ENCODE data around the gene LCOR. TPM values are rescaled to one million over a fixed set of nuclear protein-coding genes. Genes with fewer than 3 reads are reported as not detected.

The LCOR gene
- total RNA-seq, 1 donor from 2014 or later = 14.8 TPM

DNA sequence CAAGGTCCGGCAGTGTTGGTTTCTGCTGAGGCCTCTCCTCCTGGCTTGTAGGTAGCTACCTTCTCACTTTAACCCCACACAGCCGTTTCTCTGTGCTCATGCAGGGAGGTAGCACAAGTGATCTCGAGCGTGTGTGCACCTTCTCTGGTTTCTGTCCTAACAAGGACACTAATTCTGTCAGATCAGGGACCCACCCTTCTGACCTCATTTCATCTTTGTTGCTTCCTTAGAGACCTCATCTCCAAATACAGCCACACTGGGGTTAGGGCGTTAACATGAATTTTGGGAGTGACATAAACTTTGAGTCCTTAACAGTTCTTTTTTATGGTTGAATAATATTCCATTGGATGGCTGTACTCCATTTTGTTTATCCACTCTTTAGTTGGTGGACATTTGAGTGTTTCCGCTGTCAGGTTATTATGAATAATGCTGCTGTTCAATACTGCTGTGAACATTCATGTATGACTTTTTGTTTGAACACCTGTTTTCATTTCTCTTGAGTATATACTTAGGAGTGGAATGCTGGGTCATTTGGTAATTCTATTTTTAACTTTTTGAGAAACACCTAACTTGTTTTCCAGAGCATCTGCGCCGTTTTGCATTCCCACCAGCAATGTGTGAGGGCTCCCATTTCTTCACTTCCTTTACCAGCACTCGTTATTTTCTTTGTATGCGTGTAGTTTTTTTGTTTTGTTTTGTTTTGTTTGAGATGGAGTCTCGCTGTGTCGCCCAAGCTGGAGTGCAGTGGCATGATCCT lies 57.5 kb downstream of the LCOR start:
- DNase-seq (ENCODE audit: low read depth, low spot score) = no peak

DNA sequence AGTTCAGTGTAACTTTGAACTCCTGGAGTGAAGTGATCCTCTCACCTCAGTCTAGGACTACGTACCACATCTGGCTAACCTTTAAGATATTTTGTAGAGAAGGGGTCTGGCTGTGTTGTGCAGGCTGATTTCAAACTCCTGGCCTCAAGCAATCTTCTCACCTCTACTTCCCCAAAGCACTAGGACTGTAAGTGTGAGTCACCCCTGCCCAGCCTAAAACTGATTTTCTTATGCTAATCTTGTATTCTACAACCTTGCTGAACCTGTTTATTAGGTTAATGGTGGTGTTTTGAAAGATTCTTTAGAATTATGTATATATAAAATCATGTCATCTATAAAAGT lies 58.0 kb downstream of the LCOR start:
- DNase-seq (ENCODE audit: low read depth, low spot score) = no peak

DNA sequence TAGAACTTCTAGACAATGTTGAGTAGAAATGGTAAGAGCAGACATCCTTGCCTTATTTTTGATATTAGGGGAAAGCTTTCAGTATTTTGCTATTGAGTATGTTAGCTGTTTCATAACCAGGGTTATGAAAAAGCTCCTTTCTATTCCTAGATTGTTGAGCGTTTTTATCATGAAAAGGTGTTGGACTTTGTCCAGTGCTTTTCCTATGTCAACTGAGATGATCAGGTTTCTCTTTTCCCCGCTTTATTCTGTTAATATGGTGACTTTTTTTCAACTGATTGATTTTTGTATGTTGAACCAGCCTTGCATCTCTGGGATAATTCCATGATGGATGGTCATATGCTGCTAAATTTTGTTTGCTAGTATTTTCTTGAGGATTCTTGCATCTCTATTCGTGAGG lies 58.5 kb downstream of the LCOR start:
- DNase-seq (ENCODE audit: low read depth, low spot score) = no peak

DNA sequence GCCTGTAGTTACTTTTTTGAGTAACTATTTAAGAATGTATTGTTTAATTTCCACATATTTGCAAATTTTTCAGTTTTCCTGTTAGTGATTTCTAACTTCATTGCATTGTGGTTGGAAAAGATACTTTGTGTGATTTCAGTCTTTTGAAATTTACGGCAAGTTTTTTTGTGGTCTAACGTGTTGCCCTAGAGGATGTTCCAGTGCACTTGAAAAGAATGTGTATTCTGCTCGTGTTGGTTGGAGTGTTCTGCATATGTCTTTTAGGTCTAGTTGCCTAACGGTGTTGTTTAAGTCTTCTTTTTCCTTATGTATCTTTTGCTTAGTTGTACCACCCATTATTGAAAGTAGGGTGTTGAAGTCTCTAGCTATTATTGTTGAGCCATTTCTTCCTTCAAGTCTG lies 59.7 kb downstream of the LCOR start:
- no peak for DNase-seq (ENCODE audit: low read depth, low spot score)

DNA sequence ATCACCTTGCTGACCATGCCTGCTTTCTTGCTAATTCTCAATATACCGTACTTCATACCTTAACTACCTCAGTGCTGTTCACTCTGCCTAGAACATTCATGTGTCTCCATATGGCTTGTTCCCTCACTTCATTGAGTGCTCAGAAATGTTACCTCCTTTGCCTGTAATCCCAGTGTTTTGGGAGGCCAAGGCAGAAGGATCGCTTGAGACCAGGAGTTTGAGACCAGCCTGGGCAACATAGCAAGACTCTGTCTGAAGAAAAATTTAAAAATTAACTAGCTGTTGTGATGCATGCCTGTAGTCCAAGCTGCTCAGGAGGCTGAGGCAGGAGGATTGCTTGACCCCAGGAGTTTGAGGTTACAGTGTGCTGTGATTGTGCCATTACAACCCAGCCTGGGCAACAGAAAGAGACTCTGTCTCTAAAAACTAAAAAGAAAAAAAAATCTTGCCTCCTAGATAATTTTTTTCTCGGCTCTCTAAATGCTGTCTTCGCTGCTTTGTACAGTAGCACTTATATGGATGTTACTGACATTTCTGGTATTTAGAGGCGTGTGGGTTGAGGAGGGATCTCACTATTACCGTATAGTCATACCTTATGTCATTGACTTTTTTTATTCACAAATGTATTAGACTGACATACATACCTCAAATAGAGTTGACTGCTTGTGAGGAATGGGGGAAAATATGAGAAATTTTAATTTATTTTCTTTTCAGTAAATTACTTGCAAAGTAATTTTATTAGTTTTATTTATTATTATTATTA lies 63.7 kb downstream of the LCOR start:
- no peak for DNase-seq (ENCODE audit: low read depth, low spot score)

DNA sequence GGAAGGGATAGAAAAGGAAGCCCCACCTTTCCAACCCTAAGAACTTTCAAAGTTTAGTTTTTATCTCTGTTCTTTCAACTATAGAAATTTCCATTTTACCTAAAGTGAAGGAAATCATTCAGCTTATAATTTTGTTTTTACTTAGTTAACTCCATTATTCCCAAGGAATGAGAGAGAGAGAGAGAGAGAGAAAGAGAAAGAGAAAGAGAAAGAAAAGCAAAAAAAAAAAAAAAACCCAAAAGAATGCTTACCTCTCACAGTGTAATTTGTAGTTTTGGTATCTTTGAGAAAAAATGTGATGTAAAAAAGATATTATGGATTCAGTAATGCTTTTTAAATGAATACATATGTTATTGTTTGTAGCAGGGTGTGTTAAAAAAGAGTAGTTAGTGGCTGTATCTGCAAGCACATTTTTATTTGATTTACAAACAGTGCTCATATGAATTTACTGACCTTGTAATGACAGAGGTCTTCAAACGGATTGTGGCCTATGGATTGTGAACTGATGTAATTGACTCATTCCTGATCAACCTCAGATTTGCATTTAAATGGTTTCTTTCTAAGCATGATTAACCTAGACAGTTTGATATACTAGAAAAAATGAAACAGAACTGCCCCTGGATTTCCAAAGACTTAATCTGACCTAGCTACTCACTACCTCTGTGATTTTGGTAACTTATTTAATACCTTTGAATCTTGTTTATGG lies 64.9 kb downstream of the LCOR start:
- DNase-seq (ENCODE audit: low read depth, low spot score) = no peak

DNA sequence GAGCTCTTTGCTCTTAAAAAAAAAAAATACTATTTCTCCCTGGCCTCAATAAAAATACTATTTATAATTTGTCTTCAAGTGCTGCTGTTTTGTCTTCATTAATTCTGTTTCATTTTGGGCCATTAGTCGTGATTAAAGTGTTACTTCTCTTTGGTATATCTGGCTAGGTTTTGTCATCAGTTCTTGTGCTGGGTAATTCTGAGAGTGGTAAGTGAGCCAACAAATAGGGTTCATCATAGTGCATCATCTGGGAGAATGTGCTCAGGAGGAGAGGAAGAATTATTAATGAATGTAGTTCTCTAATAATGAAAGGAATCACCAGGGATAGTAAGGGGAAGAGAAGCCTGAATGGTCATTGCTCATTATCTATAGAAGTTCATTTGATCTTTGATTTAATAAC lies 70.0 kb downstream of the LCOR start:
- DNase-seq (ENCODE audit: low read depth, low spot score) = no peak

DNA sequence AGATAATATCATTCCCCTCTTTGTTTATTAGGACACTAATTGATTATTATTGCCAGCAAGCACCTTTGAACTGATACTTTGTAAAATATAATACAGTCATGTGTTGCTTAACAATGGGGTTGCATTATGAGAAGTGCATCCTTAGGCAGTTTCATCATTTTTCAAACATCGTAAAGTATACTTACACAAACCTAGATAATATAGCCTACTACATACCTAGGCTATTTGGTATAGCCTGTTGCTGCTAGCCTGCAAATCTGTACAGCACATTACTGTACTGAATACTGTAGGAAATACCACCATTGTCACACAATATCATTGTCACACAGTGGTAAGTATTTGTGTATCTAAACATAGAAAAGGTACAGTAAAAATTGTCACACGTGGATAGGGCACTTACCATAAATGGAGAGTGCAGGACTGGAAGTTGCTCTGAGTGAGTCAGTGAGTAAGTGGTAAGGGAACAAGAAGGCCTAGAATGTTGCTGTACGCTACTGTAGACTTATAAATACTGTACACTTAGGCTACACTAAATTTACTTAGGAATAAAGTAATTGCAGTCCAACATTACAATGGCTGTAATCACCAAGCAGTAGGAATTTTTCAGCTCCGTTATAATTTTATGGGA lies 70.7 kb downstream of the LCOR start:
- no peak for DNase-seq (ENCODE audit: low read depth, low spot score)

DNA sequence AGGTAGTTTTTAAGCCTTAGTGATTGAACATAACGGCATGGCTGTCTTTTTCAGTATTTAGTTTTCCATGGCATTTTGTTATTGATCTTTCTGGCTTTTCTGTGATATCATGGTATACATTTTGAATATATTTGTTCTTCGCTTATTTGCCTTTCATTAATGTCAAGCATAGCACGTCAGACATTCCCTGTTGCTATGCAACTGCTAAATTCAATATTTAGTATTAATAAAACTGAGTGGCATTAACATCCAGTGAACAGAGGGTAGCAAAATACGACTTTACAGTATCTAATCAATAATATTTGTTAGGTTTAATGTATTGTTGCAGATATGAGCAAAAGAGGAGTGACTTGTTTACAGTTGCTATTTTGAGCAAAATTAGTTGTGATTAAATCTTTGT lies 72.5 kb downstream of the LCOR start:
- no peak for DNase-seq (ENCODE audit: low read depth, low spot score)

DNA sequence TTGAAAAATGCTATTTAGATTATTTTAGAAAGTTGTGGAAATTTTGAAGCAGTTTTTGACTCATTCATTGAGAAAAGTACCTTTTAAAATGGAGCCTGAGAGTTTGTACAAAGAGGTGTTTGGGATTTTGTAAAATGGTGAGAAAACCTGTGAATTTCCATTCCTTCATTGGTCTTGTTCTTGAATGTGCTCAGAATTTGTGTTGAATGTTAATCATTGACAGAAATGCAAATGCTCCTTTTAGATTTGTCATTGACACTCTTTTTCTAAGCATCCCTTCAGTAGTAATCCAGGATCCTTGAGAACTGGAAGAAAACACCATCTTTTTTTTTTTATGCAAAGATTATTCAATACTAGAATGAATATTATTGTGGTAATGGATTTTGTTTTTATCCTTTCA lies 74.8 kb downstream of the LCOR start:
- DNase-seq (ENCODE audit: low read depth, low spot score) = no peak

DNA sequence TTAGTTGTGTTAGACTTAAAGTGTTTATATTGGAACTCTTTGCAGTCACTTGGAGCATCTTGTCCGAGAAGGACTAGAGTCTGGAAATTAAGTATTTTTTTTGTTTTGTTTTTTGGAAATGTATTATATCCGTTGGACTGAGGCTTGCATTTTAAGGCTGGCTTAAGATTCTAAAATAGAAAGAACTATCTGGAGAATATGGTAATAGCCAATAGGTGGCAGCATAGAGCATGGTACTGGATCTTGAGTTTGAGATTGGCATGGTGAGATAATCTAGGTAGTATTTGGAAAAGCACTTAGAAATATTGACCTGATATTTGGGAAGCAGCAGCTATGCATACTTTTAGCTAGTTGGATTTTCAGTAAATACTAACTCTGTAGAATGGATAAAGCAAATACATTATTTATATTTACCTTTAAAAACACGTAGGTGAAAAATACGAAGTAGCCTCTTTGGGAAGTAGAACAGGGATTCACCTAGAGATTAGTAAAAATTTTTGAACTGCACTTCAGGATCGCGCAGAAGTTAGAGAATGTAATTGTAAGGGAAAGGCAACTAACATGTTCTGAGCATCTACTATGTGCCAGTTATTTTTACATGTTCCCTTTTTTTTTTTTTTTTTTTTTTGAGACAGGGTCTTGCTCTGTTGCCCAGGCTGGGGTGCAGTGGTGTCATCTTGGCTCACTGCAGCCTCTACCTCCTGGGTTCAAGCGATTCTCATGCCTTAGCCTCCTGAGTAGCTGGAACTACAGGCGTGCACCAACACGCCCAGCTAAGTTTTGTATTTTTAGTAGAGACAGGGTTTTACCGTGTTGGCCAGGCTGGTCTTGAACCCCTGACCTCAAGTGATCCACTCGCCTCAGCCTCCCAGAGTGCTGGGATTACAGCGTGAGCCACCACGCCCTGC lies 78.6 kb downstream of the LCOR start:
- DNase-seq (ENCODE audit: low read depth, low spot score) = peak; percentile 2

DNA sequence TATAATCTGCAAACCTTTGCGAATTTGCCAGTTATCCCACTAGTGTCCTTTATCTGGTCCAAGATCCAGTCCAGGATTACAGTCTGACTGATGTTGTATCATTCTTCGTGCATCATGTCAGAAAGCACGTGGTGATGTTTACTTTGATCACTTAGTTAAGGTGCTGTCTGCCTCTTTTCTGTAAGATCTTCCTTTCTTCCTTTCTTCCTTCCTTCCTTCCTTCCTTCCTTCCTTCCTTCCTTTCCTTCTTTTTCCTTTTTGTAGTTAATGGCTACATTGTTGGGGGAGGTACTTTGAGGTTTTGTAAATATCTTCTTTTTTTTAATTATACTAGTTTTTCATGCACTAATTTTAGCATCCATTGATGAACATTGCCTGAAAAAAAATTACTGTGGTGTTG lies 80.3 kb downstream of the LCOR start:
- DNase-seq (ENCODE audit: low read depth, low spot score) = no peak

DNA sequence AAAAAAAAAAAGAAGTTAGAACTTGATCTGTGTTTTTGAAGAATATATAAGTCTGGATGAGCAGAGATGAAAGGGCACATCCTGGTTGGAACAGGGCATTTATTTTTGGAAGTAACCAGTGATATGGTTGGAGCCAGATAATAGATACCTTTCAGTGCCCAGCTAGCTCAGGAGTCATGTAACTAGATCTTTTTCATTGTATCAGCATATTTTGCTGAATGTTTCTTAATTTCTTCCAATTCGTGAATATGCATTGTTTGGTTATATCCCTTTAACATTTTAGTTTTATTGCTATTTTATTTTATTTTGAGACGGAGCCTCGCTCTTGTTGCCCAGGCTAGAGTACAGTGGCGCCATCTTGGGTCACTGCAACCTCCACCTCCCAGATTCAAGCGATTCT lies 81.8 kb downstream of the LCOR start:
- no peak for DNase-seq (ENCODE audit: low read depth, low spot score)

DNA sequence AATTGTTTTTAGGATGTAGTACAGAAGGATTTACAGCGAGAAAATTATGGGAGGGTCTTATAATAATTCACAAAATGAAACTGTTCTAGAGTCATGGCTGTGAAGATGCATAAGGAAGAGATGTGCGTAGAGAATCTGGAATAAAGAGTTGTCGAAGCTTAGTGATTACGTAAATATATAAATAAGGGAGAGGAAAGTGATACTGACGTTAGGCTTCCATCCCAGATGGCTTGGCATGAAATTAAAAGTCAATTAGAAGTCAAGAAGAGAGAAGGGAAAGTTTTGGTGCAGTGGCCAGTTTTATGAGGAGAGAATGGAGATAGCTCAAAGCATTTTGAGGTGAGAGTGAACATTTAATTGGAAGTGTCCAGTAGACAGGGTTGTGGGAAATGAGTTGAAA lies 85.5 kb downstream of the LCOR start:
- no peak for DNase-seq (ENCODE audit: low read depth, low spot score)

DNA sequence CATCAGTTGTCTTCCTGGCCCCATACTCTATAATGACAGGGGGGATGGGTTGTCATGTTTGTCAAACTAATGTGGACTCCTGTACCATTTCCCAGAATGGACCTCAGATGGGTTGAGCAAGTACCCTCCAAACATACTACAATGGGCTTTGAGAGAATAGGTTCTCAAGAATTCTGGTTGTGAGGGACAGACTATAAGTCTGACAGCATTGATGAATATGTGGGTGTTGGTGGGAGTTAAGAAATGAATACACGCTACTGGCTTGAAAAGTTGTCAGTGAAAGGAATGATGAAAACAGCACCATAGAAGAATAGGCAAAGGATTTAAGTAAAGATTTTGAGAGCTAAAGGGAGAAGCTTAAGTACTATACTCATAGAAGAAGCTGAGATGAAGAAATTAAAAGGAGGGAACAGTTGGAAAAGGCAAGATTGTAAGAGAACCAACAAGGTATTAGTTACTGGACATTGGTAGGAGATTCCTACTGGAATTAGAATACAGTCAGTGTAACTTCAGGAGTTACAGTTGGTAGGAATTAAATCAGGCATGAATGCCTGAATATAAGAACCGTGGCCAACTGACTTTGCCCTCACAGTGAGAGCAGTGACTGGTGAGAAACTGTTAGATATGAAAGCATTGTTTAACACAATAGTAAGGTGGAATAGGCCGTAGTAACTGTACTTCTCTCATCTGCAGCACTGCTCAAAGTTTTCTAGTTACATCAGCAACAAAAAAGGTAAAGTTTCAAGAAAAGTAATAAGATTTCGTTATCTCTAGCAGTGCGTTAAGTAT lies 86.3 kb downstream of the LCOR start:
- no peak for DNase-seq (ENCODE audit: low read depth, low spot score)

DNA sequence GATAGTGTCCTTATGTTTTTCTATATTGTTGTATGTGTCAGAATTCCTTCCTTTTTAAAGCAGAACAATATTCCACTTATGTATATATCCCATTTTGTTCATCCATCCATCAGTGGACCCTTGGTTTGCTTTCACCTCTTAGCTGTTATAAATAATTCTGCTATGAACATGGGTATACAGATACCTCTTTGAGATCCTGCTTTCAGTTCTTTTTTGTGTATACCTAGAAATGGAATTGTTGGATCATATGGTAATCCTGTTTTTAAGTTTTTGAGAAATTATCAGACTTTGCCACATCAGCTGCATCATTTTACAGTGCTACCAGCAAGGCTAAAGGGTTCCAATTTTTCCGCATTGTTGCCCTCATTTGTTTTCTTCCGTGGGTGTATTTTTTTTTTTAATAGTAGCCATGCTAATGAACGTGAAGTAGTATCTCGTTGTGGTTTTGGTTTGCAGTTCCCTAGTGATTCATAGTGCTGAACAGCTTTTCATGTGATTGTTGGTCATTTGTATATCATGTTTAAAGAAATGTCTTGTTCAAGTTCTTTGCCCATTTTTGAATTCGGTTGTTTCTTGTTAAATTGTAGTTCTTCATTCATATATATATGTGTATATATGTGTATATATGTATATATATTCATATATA lies 87.8 kb downstream of the LCOR start:
- no peak for DNase-seq (ENCODE audit: low read depth, low spot score)

DNA sequence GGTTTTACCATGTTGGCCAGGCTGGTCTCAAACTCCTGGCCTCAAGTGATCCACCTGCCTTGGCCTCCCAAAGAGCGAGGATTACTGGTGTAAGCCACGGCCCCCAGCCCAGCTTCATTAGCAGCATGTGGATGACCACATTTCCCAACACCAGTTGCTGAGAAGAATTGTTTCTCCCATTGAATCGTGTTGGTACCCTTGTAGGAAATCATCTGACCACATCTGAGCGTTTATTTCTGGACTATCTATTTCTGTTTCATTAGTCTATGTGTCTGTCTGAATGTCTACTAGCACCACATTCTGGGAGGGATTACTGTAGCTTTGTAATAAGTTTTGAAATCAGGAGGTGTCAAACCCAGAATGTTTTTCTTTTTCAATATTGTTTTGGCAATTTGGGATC lies 89.6 kb downstream of the LCOR start:
- DNase-seq (ENCODE audit: low read depth, low spot score) = no peak

DNA sequence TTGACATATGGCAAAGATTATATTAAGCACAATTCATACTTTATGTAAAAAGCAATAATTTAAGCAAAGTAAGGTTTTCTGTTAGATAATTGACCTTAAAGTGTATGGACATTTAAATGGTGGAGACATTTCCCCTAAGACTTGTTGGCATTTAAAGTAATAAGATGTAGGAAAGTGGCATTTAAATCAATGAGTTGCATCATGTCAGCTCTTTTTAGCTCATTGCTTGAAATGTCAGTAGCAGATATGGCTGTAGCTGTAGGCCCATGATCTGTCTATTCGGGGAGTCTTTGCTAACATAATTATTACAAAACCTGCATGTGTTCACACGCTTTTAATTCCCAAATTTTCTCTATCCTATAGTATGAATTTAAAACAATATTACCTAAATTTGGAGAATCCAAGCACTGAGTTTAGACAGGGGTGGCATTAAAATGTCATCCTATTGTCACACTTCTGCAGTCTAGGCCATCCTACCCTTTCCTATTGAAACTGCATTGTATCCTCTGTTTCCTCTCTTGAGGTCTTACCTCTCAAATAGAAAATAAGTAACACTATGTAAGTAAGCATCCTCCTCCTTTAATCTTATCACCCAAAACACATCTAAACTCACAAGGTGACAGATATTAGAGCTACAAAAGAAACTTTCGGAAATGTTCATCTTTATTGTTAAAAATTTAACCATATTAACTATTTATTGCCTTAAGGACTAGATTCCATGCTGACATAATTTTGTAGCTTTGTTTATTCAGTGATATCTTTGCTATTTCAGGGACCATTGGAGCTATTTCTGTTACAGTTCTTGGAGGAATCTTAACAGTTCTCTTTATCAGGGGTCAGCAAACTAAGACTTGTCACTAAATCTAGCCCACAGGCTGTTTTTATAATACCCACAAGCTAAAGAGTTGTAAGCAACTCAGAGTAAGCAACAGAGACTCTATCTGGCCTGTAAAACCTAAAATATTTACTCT lies 91.2 kb downstream of the LCOR start:
- DNase-seq (ENCODE audit: low read depth, low spot score) = no peak

DNA sequence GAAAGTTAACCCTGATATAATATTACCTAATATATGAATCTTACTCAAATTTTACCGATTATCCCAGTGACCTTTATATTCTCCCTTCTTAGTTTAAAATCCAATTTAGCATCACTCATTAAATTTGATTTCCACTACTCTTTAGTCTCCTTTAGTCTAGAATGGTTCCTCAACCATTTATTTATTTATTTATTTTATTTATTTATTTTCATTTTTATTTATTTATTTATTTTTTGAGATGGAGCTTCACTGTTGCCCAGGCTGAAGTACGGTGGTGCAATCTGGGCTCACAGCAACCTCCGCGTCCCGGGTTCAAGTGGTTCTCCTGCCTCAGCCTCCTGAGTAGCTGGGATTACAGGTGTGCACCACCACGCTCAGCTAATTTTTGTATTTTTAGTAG lies 92.8 kb downstream of the LCOR start:
- no peak for DNase-seq (ENCODE audit: low read depth, low spot score)

Data from pulmonary artery endothelial cell (primary cell).